Measurements from ENCODE around the gene TCEAL5.

GRCh38 chrX:103258275-103258674 lies 18.3 kb downstream of the TCEAL5 start:
- TF ChIP-seq, protein P1, sequence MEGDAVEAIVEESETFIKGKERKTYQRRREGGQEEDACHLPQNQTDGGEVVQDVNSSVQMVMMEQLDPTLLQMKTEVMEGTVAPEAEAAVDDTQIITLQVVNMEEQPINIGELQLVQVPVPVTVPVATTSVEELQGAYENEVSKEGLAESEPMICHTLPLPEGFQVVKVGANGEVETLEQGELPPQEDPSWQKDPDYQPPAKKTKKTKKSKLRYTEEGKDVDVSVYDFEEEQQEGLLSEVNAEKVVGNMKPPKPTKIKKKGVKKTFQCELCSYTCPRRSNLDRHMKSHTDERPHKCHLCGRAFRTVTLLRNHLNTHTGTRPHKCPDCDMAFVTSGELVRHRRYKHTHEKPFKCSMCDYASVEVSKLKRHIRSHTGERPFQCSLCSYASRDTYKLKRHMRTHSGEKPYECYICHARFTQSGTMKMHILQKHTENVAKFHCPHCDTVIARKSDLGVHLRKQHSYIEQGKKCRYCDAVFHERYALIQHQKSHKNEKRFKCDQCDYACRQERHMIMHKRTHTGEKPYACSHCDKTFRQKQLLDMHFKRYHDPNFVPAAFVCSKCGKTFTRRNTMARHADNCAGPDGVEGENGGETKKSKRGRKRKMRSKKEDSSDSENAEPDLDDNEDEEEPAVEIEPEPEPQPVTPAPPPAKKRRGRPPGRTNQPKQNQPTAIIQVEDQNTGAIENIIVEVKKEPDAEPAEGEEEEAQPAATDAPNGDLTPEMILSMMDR (IDR thresholded peaks at IDR 0.05): no peak
- TF ChIP-seq POLR2A (IDR thresholded peaks at IDR 0.05): no peak
